GM12878 (cell line): ENCODE data around the gene TNRC18. TPM values are rescaled to one million over a fixed set of nuclear protein-coding genes. Genes with fewer than 3 reads are reported as not detected.

Experiments used
- ATAC-seq: fragments of 200-7000 bp; cut with Tn5 transposase; 3 replicates; pipeline ENCODE4 v1.9.1; 2020; ENCODE audit warnings: mild to moderate bottlenecking, moderate library complexity
- BruUV-seq: library from RNA; stranded (reverse); fragments of 400-500 nt; replicated peaks from 2 replicates; lab custom pipeline; 2021; lab: Mats Ljungman, UMichigan
- CTCF ChIA-PET: fragments of 300-600 bp; sonication (Branson Sonifier 250); formaldehyde crosslinking; extraction: SDS; loops from one replicate; lab custom pipeline; 2021; ENCODE audit warnings: inconsistent platforms; lab: Yijun Ruan, JAX
- POLR2A ChIA-PET: fragments of 350-600 bp; formaldehyde crosslinking; extraction: SDS; loops from one replicate; lab custom pipeline; 2021; ENCODE audit warnings: inconsistent platforms; lab: Charles Lee
- RAD21 ChIA-PET: fragments of 300-600 bp; sonication (Branson Sonifier 250); formaldehyde crosslinking; loops from one replicate; lab custom pipeline; 2023; ENCODE audit warnings: antibody characterized with exemption; ENCODE audit not compliant: unreplicated experiment; lab: Charles Lee
- SMC1A ChIA-PET: fragments of 300-600 bp; sonication (Branson Sonifier 250); formaldehyde crosslinking; loops from one replicate; lab custom pipeline; 2023; ENCODE audit not compliant: unreplicated experiment, uncharacterized antibody; lab: Charles Lee
- DNase-seq: peaks from one replicate; pipeline ENCODE4 v3.0.0-alpha.2; 2011; ENCODE audit warnings: low read depth, low spot score
- FAIRE-seq: peaks from 3 replicates; lab custom pipeline; 2011; peaks lifted over from hg19 to GRCh38; lab: Jason Lieb, UNC
- H2AFZ ChIP-seq: 2 replicates; pipeline ENCODE4 v1.6.0; 2011; ENCODE audit warnings: low read depth, low read length, control low read depth; ENCODE audit not compliant: control insufficient read depth
- H3K27ac ChIP-seq: 2 replicates; pipeline ENCODE4 v1.5.1; 2011; ENCODE audit warnings: control low read depth; ENCODE audit not compliant: control insufficient read depth, insufficient read depth
- H3K27me3 ChIP-seq, 2 experiments: replicated peaks in 1 of 2; 2 replicates each; pipeline versions ENCODE4 v1.6.0 to v1.6.1; 2011; ENCODE audit warnings: low read length in 1 of 2; ENCODE audit not compliant: control insufficient read depth in 2 of 2, insufficient read depth in 2 of 2
- H3K36me3 ChIP-seq, 2 experiments: 2 replicates each; pipeline ENCODE4 v1.5.1; 2011; ENCODE audit warnings: low read length in 1 of 2; ENCODE audit not compliant: control insufficient read depth in 2 of 2, insufficient read depth in 2 of 2
- H3K4me1 ChIP-seq: 2 replicates; pipeline ENCODE4 v1.6.1; 2011; ENCODE audit warnings: mild to moderate bottlenecking, low read length, moderate library complexity, mixed read lengths; ENCODE audit not compliant: control insufficient read depth, insufficient read depth
- H3K4me2 ChIP-seq: 2 replicates; pipeline ENCODE4 v1.6.0; 2011; ENCODE audit warnings: control low read depth; ENCODE audit not compliant: control insufficient read depth, insufficient read depth
- H3K4me3 ChIP-seq: fragments of 200-600 bp; sonication (generic); 2 replicates; pipeline ENCODE4 v1.5.1; 2016
- H3K79me2 ChIP-seq: 2 replicates; pipeline ENCODE4 v1.6.0; 2011; ENCODE audit warnings: low read length; ENCODE audit not compliant: control insufficient read depth, insufficient read depth
- H3K9ac ChIP-seq: 2 replicates; pipeline ENCODE4 v1.8.0; 2011; ENCODE audit warnings: low read length, control low read depth, mixed read lengths; ENCODE audit not compliant: control insufficient read depth, insufficient read depth
- H3K9me3 ChIP-seq: replicated peaks from 3 replicates; pipeline ENCODE4 v1.5.1; 2011; ENCODE audit warnings: mild to moderate bottlenecking, low read length; ENCODE audit not compliant: control insufficient read depth, insufficient read depth
- H4K20me1 ChIP-seq: 2 replicates; pipeline ENCODE4 v1.6.0; 2011; ENCODE audit not compliant: control insufficient read depth, insufficient read depth
- ATF7 ChIP-seq: fragments of 450-650 bp; IDR thresholded peaks from 2 replicates; pipeline ENCODE4 v1.6.1; 2016; ENCODE audit warnings: low read depth, mild to moderate bottlenecking
- BCLAF1 ChIP-seq: fragments of 450-650 bp; IDR thresholded peaks from 2 replicates; pipeline ENCODE4 v1.6.1; 2017; ENCODE audit warnings: antibody characterized with exemption, mild to moderate bottlenecking, moderate library complexity
- EGR1 ChIP-seq, 2 experiments: IDR thresholded peaks; 1 replicate in 1 of 2; 2 replicates in 1 of 2; pipeline ENCODE4 v1.6.1; 2011 to 2012; ENCODE audit warnings: low read depth in 2 of 2, low read length in 2 of 2, borderline replicate concordance in 1 of 2, mild to moderate bottlenecking in 1 of 2, moderate library complexity in 1 of 2
- ESRRA ChIP-seq: IDR thresholded peaks from 2 replicates; pipeline ENCODE4 v1.6.1; 2012; ENCODE audit warnings: mild to moderate bottlenecking, low read length, improper control_type of control experiment
- HDAC2 ChIP-seq: fragments of 200-600 bp; sonication (generic); IDR thresholded peaks from 2 replicates; pipeline ENCODE4 v1.6.1; 2017
- JUNB ChIP-seq: IDR thresholded peaks from 2 replicates; pipeline ENCODE4 v1.6.1; 2016; ENCODE audit warnings: antibody characterized with exemption, mild to moderate bottlenecking
- MXI1 ChIP-seq: fragments of 150-350 bp; IDR thresholded peaks from 2 replicates; pipeline ENCODE4 v1.6.1; 2011; ENCODE audit warnings: low read depth, mild to moderate bottlenecking, inconsistent platforms, low read length, improper control_type of control experiment
- PAX8 ChIP-seq: fragments of 450-650 bp; IDR thresholded peaks from 2 replicates; pipeline ENCODE4 v1.6.1; 2017; ENCODE audit warnings: mild to moderate bottlenecking, moderate library complexity
- PML ChIP-seq: IDR thresholded peaks from 2 replicates; pipeline ENCODE4 v1.6.1; 2012; ENCODE audit warnings: low read length, inconsistent platforms
- POLR2AphosphoS5 ChIP-seq: IDR thresholded peaks from 2 replicates; pipeline ENCODE4 v1.6.1; 2011; ENCODE audit warnings: mild to moderate bottlenecking, low read length, inconsistent platforms
- SMC3 ChIP-seq: IDR thresholded peaks from 2 replicates; pipeline ENCODE4 v1.6.1; 2011; ENCODE audit warnings: low read length, improper control_type of control experiment, borderline replicate concordance
- TARDBP ChIP-seq: IDR thresholded peaks from 2 replicates; pipeline ENCODE4 v1.6.1; 2016; ENCODE audit warnings: borderline replicate concordance
- TBL1XR1 ChIP-seq: IDR thresholded peaks from 2 replicates; pipeline ENCODE4 v1.6.1; 2012; ENCODE audit warnings: low read depth, low read length, improper control_type of control experiment
- WGBS: methylation state at CpG from one replicate; pipeline ENCODE4 v1.1.6; 2016; ENCODE audit warnings: low lambda C conversion rate; ENCODE audit not compliant: insufficient replicate concordance, insufficient coverage; ENCODE audit errors: missing lambda C conversion rate; 5-methylcytosine and 5-hydroxymethylcytosine counted together
- in situ Hi-C: fragments of 300-500 bp; cut with MboI; formaldehyde crosslinking; loops from 9 replicates; pipeline ENCODE4 v1.14.3; 2018; ENCODE audit warnings: mixed read lengths
- intact Hi-C: fragments of 100-400 bp; cut with micrococcal nuclease; formaldehyde crosslinking; loops from one replicate; pipeline ENCODE4 v1.14.2; 2022; ENCODE audit not compliant: unreplicated experiment
- polyA plus RNA-seq, 11 experiments: library from polyadenylated mRNA; depleted of rRNA in 4 of 11; unstranded in 6 of 11; stranded (reverse) in 5 of 11; fragments of >200 nt; fragmentation: Nextera tagmentation in 4 of 11; fragmentation: Illumina TruSeq in 1 of 11; extraction: Ambion mirVana in 4 of 11; extraction: Trizol in 1 of 11; gene quantifications; 1 replicate in 1 of 11; 2 replicates in 10 of 11; pipeline versions ENCODE4 v1.2.1 to v1.2.3, GENCODE V29; 2011 to 2016; ENCODE audit warnings: inconsistent platforms in 2 of 11, missing spikeins in 2 of 11, low read depth in 1 of 11
- total RNA-seq, 4 experiments: library from RNA; depleted of rRNA in 3 of 4; stranded (reverse); fragments of >200 nt in 3 of 4; fragmentation: Illumina TruSeq in 1 of 4; extraction: Trizol in 1 of 4; gene quantifications; 2 replicates each; pipeline versions ENCODE4 v1.2.1 to v1.2.3, GENCODE V29; 2013 to 2021

The TNRC18 gene
- total and polyA plus RNA-seq, 10 of the 15 experiments (the other 5 are each of a cell fraction or from before 2014, with no cell fraction given): 0.02 to 31.7 (median 5.4) TPM

- TF ChIP-seq PML: no peak
- no peak for TF ChIP-seq POLR2AphosphoS5
- no peak for TF ChIP-seq PAX8
- TF ChIP-seq EGR1 (IDR thresholded peaks at IDR 0.05; ENCODE audit: borderline replicate concordance in 1 of 2, low read depth in 2 of 2, low read length in 2 of 2): no peak
- no peak for TF ChIP-seq MXI1
- no peak for TF ChIP-seq TARDBP
- TF ChIP-seq SMC3: peak; percentile 42; the same call in 1 of the 2 replicates
- no peak for TF ChIP-seq JUNB
- 0 out of 2 replicates have a peak, but pooled peaks have one; percentile 1 for TF ChIP-seq ATF7
- no peak for TF ChIP-seq BCLAF1
- no peak for TF ChIP-seq TBL1XR1
- TF ChIP-seq, all 136 proteins: peak for 14
Observed at GRCh38 chr7:5396542-5396941, 27.1 kb downstream of the TNRC18 start (continued).

GRCh38 chr7:5395246-5395645 lies 28.4 kb downstream of the TNRC18 start:
- ChIA-PET RAD21 (interaction anchor here (0.7 to 3.1 kb wide), 3 partner anchors 9 to 550 kb away, joined by 3 to 84 read pairs (median 5); no protein-coding TSS in a partner anchor), SMC1A (interaction anchor here (1.6 to 1.7 kb wide), 2 partner anchors 17 to 40 kb away, joined by 3 to 8 read pairs; no protein-coding TSS in a partner anchor), CTCF (interaction anchor here (1.2 to 2.8 kb wide), 6 partner anchors 30 to 298 kb away, joined by 3 to 80 read pairs (median 16); no protein-coding TSS in a partner anchor), POLR2A (interaction anchor here (1.1 to 2.7 kb wide), 2 partner anchors 28 to 155 kb away, joined by 8 to 19 read pairs; partner anchors contain the start of gene TNRC18)
- Histone ChIP-seq H3K27ac (no peak overlapping the region), H3K9ac (no peak overlapping the region), H4K20me1 (no peaks in the 10 kb centered on the region), H3K79me2 (peaks cover 16% of the 10 kb centered on the region), H2AFZ (no peak overlapping the region), H3K36me3 (peaks cover 4 to 6% of the 10 kb centered on the region in 2 experiments; a peak in 3 of 4 replicates), H3K4me1 (peaks cover 5% of the 10 kb centered on the region; the same call in 1 of the 2 replicates), H3K27me3 (no peaks in the 10 kb centered on the region), H3K4me3 (0 out of 2 replicates have a peak overlapping the region, but pooled peaks have one; percentile 32), H3K9me3 (no peaks in the 10 kb centered on the region), H3K4me2 (peak overlapping the region; percentile 30)
- BruUV-seq: no TSS peak
- intact Hi-C loops: no loop called here
- in situ Hi-C loops: no loop called here
- ATAC-seq: no peak
- no peak for FAIRE-seq
- no peak for DNase-seq
- 95% methylated on average over 15 of the region's 15 CpGs for WGBS
- TF ChIP-seq ESRRA: no peak
- no peak for TF ChIP-seq HDAC2
